ENCODE results near the gene RAB20. TPM values are rescaled to one million over a fixed set of nuclear protein-coding genes. Genes with fewer than 3 reads are reported as not detected.

The RAB20 gene
- total RNA-seq, 1 experiment from 2014 or later, result 10.6 TPM

DNA sequence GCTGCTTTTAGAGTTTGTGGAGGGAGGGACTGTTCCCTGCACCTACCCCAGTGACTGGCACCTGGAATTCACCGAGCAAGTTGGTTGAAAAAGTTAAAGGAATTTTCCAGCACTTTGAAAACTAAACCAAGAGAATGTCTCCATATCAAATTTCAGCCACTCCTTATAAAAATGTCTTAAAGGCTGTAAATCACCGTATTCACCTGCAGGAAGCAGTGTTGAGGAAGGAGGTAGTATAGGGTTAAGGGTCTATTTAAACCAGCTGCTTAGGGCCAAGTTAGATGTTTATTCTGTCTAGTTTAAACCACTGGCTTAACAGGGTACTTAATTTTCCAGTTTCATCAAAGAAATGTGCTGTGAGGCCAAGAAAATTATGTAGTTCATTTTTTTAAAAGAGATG, 3.8 kb upstream of the RAB20 start:
- H3K27me3 ChIP-seq (ENCODE audit: insufficient read depth, low read length), result no peaks in the 10 kb centered on the region
- TF ChIP-seq FOSL1 (IDR thresholded peaks at IDR 0.05; ENCODE audit: low read depth) (no peak), CTCF (IDR thresholded peaks at IDR 0.05 in 2 of 3, conservative IDR thresholded peaks at IDR 0.05 in 1 of 3; ENCODE audit: borderline replicate concordance in 1 of 3, insufficient read depth in 1 of 3, low read depth in 2 of 3, low read length in 2 of 3) (peak; percentile 12 to 53 (median 33); a peak in 4 of 6 replicates), EZH2 (IDR thresholded peaks at IDR 0.05) (no peak), SIN3A (IDR thresholded peaks at IDR 0.05; ENCODE audit: low read depth) (no peak), CEBPB (IDR thresholded peaks at IDR 0.05; ENCODE audit: low read depth) (no peak), RAD21 (IDR thresholded peaks at IDR 0.05; ENCODE audit: low read depth) (0 out of 2 replicates have a peak, but pooled peaks have one; percentile 16)
- TF ChIP-seq, protein P1, sequence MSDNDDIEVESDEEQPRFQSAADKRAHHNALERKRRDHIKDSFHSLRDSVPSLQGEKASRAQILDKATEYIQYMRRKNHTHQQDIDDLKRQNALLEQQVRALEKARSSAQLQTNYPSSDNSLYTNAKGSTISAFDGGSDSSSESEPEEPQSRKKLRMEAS (IDR thresholded peaks at IDR 0.05), result no peak
- TF ChIP-seq, protein P2, sequence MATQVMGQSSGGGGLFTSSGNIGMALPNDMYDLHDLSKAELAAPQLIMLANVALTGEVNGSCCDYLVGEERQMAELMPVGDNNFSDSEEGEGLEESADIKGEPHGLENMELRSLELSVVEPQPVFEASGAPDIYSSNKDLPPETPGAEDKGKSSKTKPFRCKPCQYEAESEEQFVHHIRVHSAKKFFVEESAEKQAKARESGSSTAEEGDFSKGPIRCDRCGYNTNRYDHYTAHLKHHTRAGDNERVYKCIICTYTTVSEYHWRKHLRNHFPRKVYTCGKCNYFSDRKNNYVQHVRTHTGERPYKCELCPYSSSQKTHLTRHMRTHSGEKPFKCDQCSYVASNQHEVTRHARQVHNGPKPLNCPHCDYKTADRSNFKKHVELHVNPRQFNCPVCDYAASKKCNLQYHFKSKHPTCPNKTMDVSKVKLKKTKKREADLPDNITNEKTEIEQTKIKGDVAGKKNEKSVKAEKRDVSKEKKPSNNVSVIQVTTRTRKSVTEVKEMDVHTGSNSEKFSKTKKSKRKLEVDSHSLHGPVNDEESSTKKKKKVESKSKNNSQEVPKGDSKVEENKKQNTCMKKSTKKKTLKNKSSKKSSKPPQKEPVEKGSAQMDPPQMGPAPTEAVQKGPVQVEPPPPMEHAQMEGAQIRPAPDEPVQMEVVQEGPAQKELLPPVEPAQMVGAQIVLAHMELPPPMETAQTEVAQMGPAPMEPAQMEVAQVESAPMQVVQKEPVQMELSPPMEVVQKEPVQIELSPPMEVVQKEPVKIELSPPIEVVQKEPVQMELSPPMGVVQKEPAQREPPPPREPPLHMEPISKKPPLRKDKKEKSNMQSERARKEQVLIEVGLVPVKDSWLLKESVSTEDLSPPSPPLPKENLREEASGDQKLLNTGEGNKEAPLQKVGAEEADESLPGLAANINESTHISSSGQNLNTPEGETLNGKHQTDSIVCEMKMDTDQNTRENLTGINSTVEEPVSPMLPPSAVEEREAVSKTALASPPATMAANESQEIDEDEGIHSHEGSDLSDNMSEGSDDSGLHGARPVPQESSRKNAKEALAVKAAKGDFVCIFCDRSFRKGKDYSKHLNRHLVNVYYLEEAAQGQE (IDR thresholded peaks at IDR 0.05; ENCODE audit: low read depth), result no peak
- H3K79me2 ChIP-seq (ENCODE audit: insufficient read depth, low read length), result no peaks in the 10 kb centered on the region
- ChIA-PET RAD21 (ENCODE audit: low non-redundant PET in 1 of 2, low total read pairs in 2 of 2, uncharacterized antibody in 2 of 2, unreplicated experiment in 2 of 2) (no interaction called here), POLR2A (no interaction called here), CTCF (no interaction called here)
- no peak overlapping the region for H3K4me3 ChIP-seq (replicated peaks in 1 of 2; ENCODE audit: low read depth in 1 of 2, low read length in 2 of 2)
- no peak for ATAC-seq
- no peak overlapping the region for H3K27ac ChIP-seq (ENCODE audit: low read depth, low read length)
- no peaks in the 10 kb centered on the region for H3K36me3 ChIP-seq (ENCODE audit: control insufficient read depth in 1 of 2, insufficient read depth in 2 of 2, low read length in 2 of 2)
- DNase-seq (ENCODE audit: low read depth, low spot score), result no peak
- peak overlapping the region; percentile 28; the same call in 1 of the 2 replicates for H3K4me2 ChIP-seq (ENCODE audit: low read length)
- H4K20me1 ChIP-seq (ENCODE audit: insufficient read depth), result no peaks in the 10 kb centered on the region
- H3K9me2 ChIP-seq (ENCODE audit: insufficient read depth), result no peaks in the 10 kb centered on the region
- intact Hi-C loops (cut with micrococcal nuclease), result loop anchor here (10.0 kb wide), 2 partner anchors 110 to 340 kb away; no protein-coding TSS in a partner anchor
- H3K4me1 ChIP-seq (ENCODE audit: control insufficient read depth in 1 of 2, insufficient read depth in 2 of 2, low read length in 2 of 2), result peaks cover 21 to 31% of the 10 kb centered on the region in 2 experiments
- no TSS peak for BruUV-seq (replicated peaks)
- H3K9ac ChIP-seq (ENCODE audit: low read length), result no peak overlapping the region
- no peaks in the 10 kb centered on the region for H3K9me3 ChIP-seq (ENCODE audit: control insufficient read depth in 1 of 2, insufficient read depth in 1 of 2, low read depth in 1 of 2, low read length in 2 of 2)
- H2AFZ ChIP-seq (ENCODE audit: low read depth, low read length, poor library complexity, severe bottlenecking), result no peak overlapping the region

Measured in HCT116 (cell line).